Measurements from ENCODE around the gene MACROD1. TPM values are rescaled to one million over a fixed set of nuclear protein-coding genes. Genes with fewer than 3 reads are reported as not detected.

The MACROD1 gene
- total RNA-seq, 2 experiments from 2014 or later: 6.0 to 6.3 TPM

- no peak for TF ChIP-seq CTCF (IDR thresholded peaks at IDR 0.05)
Observed at GRCh38 chr11:64110465-64111375, 55.2 kb downstream of the MACROD1 start.

GRCh38 chr11:64109332-64109731 lies 56.6 kb downstream of the MACROD1 start:
- Histone ChIP-seq H3K4me1 (ENCODE audit: insufficient read depth, low read length) (no peaks in the 10 kb centered on the region), H3K36me3 (ENCODE audit: insufficient read depth, low read length) (no peaks in the 10 kb centered on the region), H3K9me3 (ENCODE audit: control insufficient read depth in 1 of 2, insufficient read depth in 1 of 2, low read length in 2 of 2) (no peaks in the 10 kb centered on the region), H3K4me3 (ENCODE audit: low read length) (no peak overlapping the region), H3K27me3 (ENCODE audit: control insufficient read depth in 1 of 2, insufficient read depth in 2 of 2, low read length in 2 of 2) (no peaks in the 10 kb centered on the region), H3K27ac (ENCODE audit: low read depth in 1 of 2, low read length in 2 of 2) (no peak overlapping the region)
- CTCF ChIA-PET: no interaction called here
- Mint-ChIP-seq H3K4me3 (no peak overlapping the region), H3K9me3 (no peaks in the 10 kb centered on the region), H3K27ac (no peak overlapping the region), H3K4me1 (ENCODE audit: low read depth) (no peaks in the 10 kb centered on the region), H3K36me3 (ENCODE audit: low read depth) (no peaks in the 10 kb centered on the region), H3K27me3 (no peaks in the 10 kb centered on the region)
- POLR2A ChIA-PET: no interaction called here
- no peak for ATAC-seq (ENCODE audit: poor library complexity)
- intact Hi-C loops (cut with DNase I, micrococcal nuclease): no loop called here
- TF ChIP-seq CTCF (IDR thresholded peaks at IDR 0.05): no peak
- no peak for DNase-seq

More at GRCh38 chr11:64110465-64111375, 55.2 kb downstream of the MACROD1 start:
- Histone ChIP-seq H3K4me3 (ENCODE audit: low read length) (no peak overlapping the region), H3K4me1 (ENCODE audit: insufficient read depth, low read length) (no peaks in the 10 kb centered on the region), H3K9me3 (ENCODE audit: control insufficient read depth in 1 of 2, insufficient read depth in 1 of 2, low read length in 2 of 2) (no peaks in the 10 kb centered on the region), H3K27me3 (ENCODE audit: control insufficient read depth in 1 of 2, insufficient read depth in 2 of 2, low read length in 2 of 2) (no peaks in the 10 kb centered on the region), H3K27ac (ENCODE audit: low read depth in 1 of 2, low read length in 2 of 2) (no peak overlapping the region), H3K36me3 (ENCODE audit: insufficient read depth, low read length) (no peaks in the 10 kb centered on the region)
- no peaks in the 10 kb centered on the region for H3K4me1 Mint-ChIP-seq (ENCODE audit: low read depth)
- ChIA-PET POLR2A (no interaction called here), CTCF (no interaction called here)
- no peak for DNase-seq
- no peak for ATAC-seq (ENCODE audit: poor library complexity)
- no peak overlapping the region for H3K27ac Mint-ChIP-seq
- H3K9me3 Mint-ChIP-seq: no peaks in the 10 kb centered on the region
- H3K36me3 Mint-ChIP-seq (ENCODE audit: low read depth): no peaks in the 10 kb centered on the region
- H3K4me3 Mint-ChIP-seq: no peak overlapping the region
- no peaks in the 10 kb centered on the region for H3K27me3 Mint-ChIP-seq
- intact Hi-C loops (cut with DNase I, micrococcal nuclease): no loop called here

- ChIA-PET CTCF (no interaction called here), POLR2A (no interaction called here)
- TF ChIP-seq CTCF (IDR thresholded peaks at IDR 0.05): no peak
Observed at GRCh38 chr11:64107303-64107702, 58.6 kb downstream of the MACROD1 start.

More at GRCh38 chr11:64107303-64107702, 58.6 kb downstream of the MACROD1 start:
- no peaks in the 10 kb centered on the region for H3K9me3 Mint-ChIP-seq
- intact Hi-C loops (cut with DNase I, micrococcal nuclease): no loop called here
- H3K4me3 ChIP-seq (ENCODE audit: low read length): no peak overlapping the region
- H3K27ac ChIP-seq (ENCODE audit: low read depth in 1 of 2, low read length in 2 of 2): no peak overlapping the region
- no peaks in the 10 kb centered on the region for H3K4me1 ChIP-seq (ENCODE audit: insufficient read depth, low read length)
- H3K9me3 ChIP-seq (ENCODE audit: control insufficient read depth in 1 of 2, insufficient read depth in 1 of 2, low read length in 2 of 2): no peaks in the 10 kb centered on the region
- H3K36me3 ChIP-seq (ENCODE audit: insufficient read depth, low read length): no peaks in the 10 kb centered on the region
- no peak overlapping the region for H3K4me3 Mint-ChIP-seq
- H3K4me1 Mint-ChIP-seq (ENCODE audit: low read depth): no peaks in the 10 kb centered on the region
- no peak overlapping the region for H3K27ac Mint-ChIP-seq
- DNase-seq (no peak), ATAC-seq (ENCODE audit: poor library complexity) (no peak)
- no peaks in the 10 kb centered on the region for H3K36me3 Mint-ChIP-seq (ENCODE audit: low read depth)
- no peaks in the 10 kb centered on the region for H3K27me3 ChIP-seq (ENCODE audit: control insufficient read depth in 1 of 2, insufficient read depth in 2 of 2, low read length in 2 of 2)
- H3K27me3 Mint-ChIP-seq: no peaks in the 10 kb centered on the region
